MM.1S (cell line): ENCODE results near the gene AQP11.

Experiments
- DNase-seq: peaks from one replicate; pipeline ENCODE4 v3.0.0-alpha.2; 2015
- H2AFZ ChIP-seq: fragments of 300-600 bp; sonication (generic); 2 replicates; pipeline ENCODE4 v1.6.0; 2016; ENCODE audit warnings: antibody characterized with exemption, low read length
- H3F3A ChIP-seq: fragments of 300-600 bp; sonication (generic); 2 replicates; pipeline ENCODE4 v1.6.1; 2016; ENCODE audit warnings: mild to moderate bottlenecking, antibody characterized with exemption, low read length, moderate library complexity, mixed read lengths; ENCODE audit not compliant: insufficient read depth
- H3K27ac ChIP-seq: fragments of 300-600 bp; sonication (generic); 2 replicates; pipeline ENCODE4 v1.5.1; 2016; ENCODE audit warnings: mild to moderate bottlenecking, low read length
- H3K27me3 ChIP-seq: fragments of 300-600 bp; sonication (generic); replicated peaks from 2 replicates; pipeline ENCODE4 v1.6.0; 2016; ENCODE audit warnings: low read length; ENCODE audit not compliant: insufficient read depth
- H3K36me3 ChIP-seq: fragments of 300-600 bp; sonication (generic); replicated peaks from 2 replicates; pipeline ENCODE4 v1.6.1; 2016; ENCODE audit warnings: mild to moderate bottlenecking, low read length, mixed read lengths; ENCODE audit not compliant: insufficient read depth
- H3K4me1 ChIP-seq: fragments of 300-600 bp; sonication (generic); 2 replicates; pipeline ENCODE4 v1.6.1; 2016; ENCODE audit warnings: low read length, mixed read lengths
- H3K4me2 ChIP-seq: fragments of 300-600 bp; sonication (generic); 2 replicates; pipeline ENCODE4 v1.6.0; 2016; ENCODE audit warnings: low read depth, low read length
- H3K4me3 ChIP-seq: fragments of 300-600 bp; sonication (generic); 2 replicates; pipeline ENCODE4 v1.5.1; 2016; ENCODE audit warnings: low read length, mixed read lengths
- H3K79me2 ChIP-seq: fragments of 300-600 bp; sonication (generic); 2 replicates; pipeline ENCODE4 v1.6.1; 2016; ENCODE audit warnings: mixed run types, low read length, mixed read lengths
- H3K9ac ChIP-seq: fragments of 300-600 bp; sonication (generic); 2 replicates; pipeline ENCODE4 v1.6.1; 2016; ENCODE audit warnings: low read length, mixed read lengths
- H3K9me2 ChIP-seq: fragments of 300-600 bp; sonication (generic); replicated peaks from 2 replicates; pipeline ENCODE4 v1.6.1; 2016; ENCODE audit warnings: mild to moderate bottlenecking, low read length, mixed read lengths; ENCODE audit not compliant: insufficient read depth
- H3K9me3 ChIP-seq: fragments of 300-600 bp; sonication (generic); replicated peaks from 2 replicates; pipeline ENCODE4 v1.6.1; 2016; ENCODE audit warnings: mild to moderate bottlenecking, low read length, mixed read lengths; ENCODE audit not compliant: insufficient read depth
- H4K20me1 ChIP-seq: fragments of 300-600 bp; sonication (generic); 2 replicates; pipeline ENCODE4 v1.6.1; 2016; ENCODE audit warnings: mild to moderate bottlenecking, low read length, moderate library complexity, mixed read lengths; ENCODE audit not compliant: insufficient read depth
- EZH2 ChIP-seq: fragments of 300-600 bp; sonication (generic); optimal IDR thresholded peaks from 2 replicates; pipeline ENCODE3; 2017; ENCODE audit warnings: low read depth, mild to moderate bottlenecking, antibody characterized with exemption, low read length, mixed read lengths
- EZH2phosphoT487 ChIP-seq: fragments of 300-600 bp; sonication (generic); IDR thresholded peaks from 2 replicates; pipeline ENCODE4 v1.6.1; 2018; ENCODE audit warnings: antibody characterized with exemption, low read length
- TF ChIP-seq, protein P1 (sequence below): fragments of 300-600 bp; sonication (generic); IDR thresholded peaks from 2 replicates; pipeline ENCODE4 v1.5.1; 2016; ENCODE audit warnings: antibody characterized with exemption, low read length, mixed read lengths

AQP11 gene

DNA sequence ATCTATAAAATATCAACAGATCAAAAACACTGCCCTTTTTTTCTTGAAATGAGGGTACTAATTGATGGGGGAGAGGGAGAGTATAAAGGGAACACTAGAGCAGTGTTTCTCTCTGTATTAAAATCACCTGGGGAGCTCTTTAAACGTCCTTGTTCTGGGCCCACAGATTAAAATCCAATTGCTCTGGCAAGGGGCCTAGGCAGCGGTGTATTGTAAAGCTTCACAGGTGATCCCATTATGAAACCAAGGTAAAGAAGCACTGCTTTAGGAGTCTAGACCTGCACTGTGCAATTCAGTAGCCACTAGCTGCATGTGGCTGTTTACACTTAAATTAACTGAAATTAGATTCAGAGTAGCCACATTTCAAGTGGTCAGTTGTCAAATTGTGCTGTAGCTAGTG is 3.0 kb downstream of the AQP11 start:
- H3K79me2 ChIP-seq = no peaks in the 10 kb centered on the region
- H3K4me1 ChIP-seq = peaks cover 8% of the 10 kb centered on the region; the same call in 1 of the 2 replicates
- H3K27ac ChIP-seq = no peak overlapping the region
- H3K36me3 ChIP-seq = no peaks in the 10 kb centered on the region
- H2AFZ ChIP-seq = no peak overlapping the region
- no peaks in the 10 kb centered on the region for H4K20me1 ChIP-seq
- H3K4me3 ChIP-seq = no peak overlapping the region
- H3K4me2 ChIP-seq = no peak overlapping the region
- no peaks in the 10 kb centered on the region for H3K9me3 ChIP-seq
- TF ChIP-seq EZH2 = no peak
- TF ChIP-seq, protein P1, sequence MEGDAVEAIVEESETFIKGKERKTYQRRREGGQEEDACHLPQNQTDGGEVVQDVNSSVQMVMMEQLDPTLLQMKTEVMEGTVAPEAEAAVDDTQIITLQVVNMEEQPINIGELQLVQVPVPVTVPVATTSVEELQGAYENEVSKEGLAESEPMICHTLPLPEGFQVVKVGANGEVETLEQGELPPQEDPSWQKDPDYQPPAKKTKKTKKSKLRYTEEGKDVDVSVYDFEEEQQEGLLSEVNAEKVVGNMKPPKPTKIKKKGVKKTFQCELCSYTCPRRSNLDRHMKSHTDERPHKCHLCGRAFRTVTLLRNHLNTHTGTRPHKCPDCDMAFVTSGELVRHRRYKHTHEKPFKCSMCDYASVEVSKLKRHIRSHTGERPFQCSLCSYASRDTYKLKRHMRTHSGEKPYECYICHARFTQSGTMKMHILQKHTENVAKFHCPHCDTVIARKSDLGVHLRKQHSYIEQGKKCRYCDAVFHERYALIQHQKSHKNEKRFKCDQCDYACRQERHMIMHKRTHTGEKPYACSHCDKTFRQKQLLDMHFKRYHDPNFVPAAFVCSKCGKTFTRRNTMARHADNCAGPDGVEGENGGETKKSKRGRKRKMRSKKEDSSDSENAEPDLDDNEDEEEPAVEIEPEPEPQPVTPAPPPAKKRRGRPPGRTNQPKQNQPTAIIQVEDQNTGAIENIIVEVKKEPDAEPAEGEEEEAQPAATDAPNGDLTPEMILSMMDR = no peak
- TF ChIP-seq EZH2phosphoT487 = no peak
- H3K27me3 ChIP-seq = no peaks in the 10 kb centered on the region
- H3K9ac ChIP-seq = no peak overlapping the region
- peaks cover 10% of the 10 kb centered on the region for H3F3A ChIP-seq
- DNase-seq = no peak
- H3K9me2 ChIP-seq = no peaks in the 10 kb centered on the region

DNA sequence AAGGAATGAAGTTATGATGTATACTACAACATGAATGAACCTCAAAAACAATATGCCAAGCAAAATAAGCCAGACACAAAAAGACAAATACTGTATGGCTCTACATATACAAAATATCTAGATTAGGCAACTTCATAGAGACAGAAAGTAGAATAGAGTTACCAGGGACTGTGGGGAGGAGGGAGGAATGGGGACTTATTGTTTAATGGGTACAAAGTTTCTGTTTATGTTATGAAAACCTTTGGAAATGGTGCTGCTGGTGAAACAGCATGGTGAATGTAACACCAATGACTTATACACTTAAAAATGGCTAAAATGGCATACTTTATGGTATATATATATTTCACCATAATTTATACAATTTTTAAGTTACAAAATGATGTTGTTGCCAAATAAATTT is 4.1 kb downstream of the AQP11 start:
- no peaks in the 10 kb centered on the region for H3K27me3 ChIP-seq
- H2AFZ ChIP-seq = no peak overlapping the region
- H3K36me3 ChIP-seq = no peaks in the 10 kb centered on the region
- no peak overlapping the region for H3K4me2 ChIP-seq
- H3K4me1 ChIP-seq = peaks cover 6% of the 10 kb centered on the region; the same call in 1 of the 2 replicates
- H3K9ac ChIP-seq = no peak overlapping the region
- no peaks in the 10 kb centered on the region for H3K79me2 ChIP-seq
- no peak for DNase-seq
- no peaks in the 10 kb centered on the region for H3K9me2 ChIP-seq
- H3K4me3 ChIP-seq = no peak overlapping the region
- H3K27ac ChIP-seq = no peak overlapping the region
- no peaks in the 10 kb centered on the region for H4K20me1 ChIP-seq
- H3K9me3 ChIP-seq = no peaks in the 10 kb centered on the region
- peaks cover 10% of the 10 kb centered on the region for H3F3A ChIP-seq
- TF ChIP-seq, protein P1 = no peak
- no peak for TF ChIP-seq EZH2
- TF ChIP-seq EZH2phosphoT487 = no peak

- no peak for DNase-seq
- Histone ChIP-seq H3K9me3 (no peaks in the 10 kb centered on the region), H3K4me2 (no peak overlapping the region), H3K79me2 (no peaks in the 10 kb centered on the region), H3K4me3 (no peak overlapping the region), H3K9me2 (no peaks in the 10 kb centered on the region), H3K9ac (no peak overlapping the region), H3K4me1 (no peaks in the 10 kb centered on the region), H3F3A (no peaks in the 10 kb centered on the region), H4K20me1 (no peaks in the 10 kb centered on the region), H2AFZ (no peak overlapping the region), H3K27me3 (no peaks in the 10 kb centered on the region), H3K36me3 (no peaks in the 10 kb centered on the region), H3K27ac (no peak overlapping the region)
- TF ChIP-seq, protein P1 = no peak
- TF ChIP-seq EZH2phosphoT487 (no peak), EZH2 (no peak)
Measured at GRCh38 chr11:77596626-77597025, 6.9 kb downstream of the AQP11 start.
